Measurements from ENCODE around the gene SPATA25.

SPATA25 gene

GRCh38 chr20:45873409-45874103 is 13.9 kb downstream of the SPATA25 start:
- TF ChIP-seq, protein P1, sequence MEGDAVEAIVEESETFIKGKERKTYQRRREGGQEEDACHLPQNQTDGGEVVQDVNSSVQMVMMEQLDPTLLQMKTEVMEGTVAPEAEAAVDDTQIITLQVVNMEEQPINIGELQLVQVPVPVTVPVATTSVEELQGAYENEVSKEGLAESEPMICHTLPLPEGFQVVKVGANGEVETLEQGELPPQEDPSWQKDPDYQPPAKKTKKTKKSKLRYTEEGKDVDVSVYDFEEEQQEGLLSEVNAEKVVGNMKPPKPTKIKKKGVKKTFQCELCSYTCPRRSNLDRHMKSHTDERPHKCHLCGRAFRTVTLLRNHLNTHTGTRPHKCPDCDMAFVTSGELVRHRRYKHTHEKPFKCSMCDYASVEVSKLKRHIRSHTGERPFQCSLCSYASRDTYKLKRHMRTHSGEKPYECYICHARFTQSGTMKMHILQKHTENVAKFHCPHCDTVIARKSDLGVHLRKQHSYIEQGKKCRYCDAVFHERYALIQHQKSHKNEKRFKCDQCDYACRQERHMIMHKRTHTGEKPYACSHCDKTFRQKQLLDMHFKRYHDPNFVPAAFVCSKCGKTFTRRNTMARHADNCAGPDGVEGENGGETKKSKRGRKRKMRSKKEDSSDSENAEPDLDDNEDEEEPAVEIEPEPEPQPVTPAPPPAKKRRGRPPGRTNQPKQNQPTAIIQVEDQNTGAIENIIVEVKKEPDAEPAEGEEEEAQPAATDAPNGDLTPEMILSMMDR (IDR thresholded peaks at IDR 0.05), result no peak

DNA sequence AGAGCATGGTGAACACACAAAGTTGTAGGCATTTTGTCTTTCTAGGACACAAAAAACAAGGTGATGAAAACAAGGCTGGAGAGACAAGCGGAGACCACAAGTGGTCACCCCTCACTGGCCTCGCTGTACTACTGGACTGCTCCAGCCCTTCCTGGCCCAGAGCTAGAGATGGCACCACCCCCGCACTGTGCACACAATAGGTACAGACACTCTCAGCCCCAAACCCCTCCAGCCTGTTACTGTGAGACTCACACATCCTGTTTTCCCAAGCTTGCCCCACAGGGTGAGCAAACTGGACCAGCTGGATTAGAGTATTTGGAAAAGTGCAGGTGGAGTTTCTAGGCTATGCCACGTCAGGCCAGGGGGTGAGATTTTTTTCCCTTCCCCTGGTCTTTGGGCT is 14.8 kb downstream of the SPATA25 start:
- Histone ChIP-seq H3K4me1 (no peaks in the 10 kb centered on the region), H3K9me3 (no peaks in the 10 kb centered on the region), H3K27ac (no peak overlapping the region), H3K27me3 (no peaks in the 10 kb centered on the region), H3K36me3 (peaks cover 9 to 17% (median 10%) of the 10 kb centered on the region in 3 donors), H3K4me3 (no peak overlapping the region)
- DNase-seq, result no peak
- intact Hi-C loops (cut with DNase I; ENCODE audit: low total_unique reads), result no loop called here
- TF ChIP-seq, protein P1 (IDR thresholded peaks at IDR 0.05), result no peak

More at GRCh38 chr20:45873409-45874103, 13.9 kb downstream of the SPATA25 start:
- Histone ChIP-seq H3K27ac (no peak overlapping the region), H3K4me3 (no peak overlapping the region), H3K9me3 (no peaks in the 10 kb centered on the region), H3K36me3 (peaks cover 13 to 27% (median 18%) of the 10 kb centered on the region in 3 donors), H3K27me3 (no peaks in the 10 kb centered on the region), H3K4me1 (no peaks in the 10 kb centered on the region)
- intact Hi-C loops (cut with DNase I; ENCODE audit: low total_unique reads), result no loop called here
- no peak for DNase-seq

DNA sequence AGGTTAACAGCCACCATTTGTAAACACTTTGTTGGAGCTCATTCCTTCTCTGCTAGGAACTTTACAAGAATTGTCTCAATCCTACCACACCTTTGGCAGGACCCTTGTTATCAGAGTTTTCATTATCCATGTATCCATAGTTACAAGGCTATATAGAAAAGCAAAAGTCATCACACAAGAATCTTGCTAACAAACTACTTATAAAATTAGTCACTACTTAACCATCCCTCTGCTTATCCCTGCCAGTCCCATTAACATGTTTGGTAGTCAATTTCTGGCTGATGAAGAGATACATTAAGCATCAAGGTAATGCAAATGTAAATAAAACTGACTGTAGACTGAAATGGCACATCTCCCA is 19.6 kb downstream of the SPATA25 start:
- intact Hi-C loops (cut with DNase I; ENCODE audit: low total_unique reads), result no loop called here
- Histone ChIP-seq H3K36me3 (peaks cover 0 to 3% (median 0%) of the 10 kb centered on the region in 3 donors), H3K4me3 (no peak overlapping the region), H3K9me3 (no peaks in the 10 kb centered on the region), H3K4me1 (no peaks in the 10 kb centered on the region), H3K27ac (no peak overlapping the region), H3K27me3 (no peaks in the 10 kb centered on the region)
- DNase-seq, result no peak
- TF ChIP-seq, protein P1 (IDR thresholded peaks at IDR 0.05), result no peak

DNA sequence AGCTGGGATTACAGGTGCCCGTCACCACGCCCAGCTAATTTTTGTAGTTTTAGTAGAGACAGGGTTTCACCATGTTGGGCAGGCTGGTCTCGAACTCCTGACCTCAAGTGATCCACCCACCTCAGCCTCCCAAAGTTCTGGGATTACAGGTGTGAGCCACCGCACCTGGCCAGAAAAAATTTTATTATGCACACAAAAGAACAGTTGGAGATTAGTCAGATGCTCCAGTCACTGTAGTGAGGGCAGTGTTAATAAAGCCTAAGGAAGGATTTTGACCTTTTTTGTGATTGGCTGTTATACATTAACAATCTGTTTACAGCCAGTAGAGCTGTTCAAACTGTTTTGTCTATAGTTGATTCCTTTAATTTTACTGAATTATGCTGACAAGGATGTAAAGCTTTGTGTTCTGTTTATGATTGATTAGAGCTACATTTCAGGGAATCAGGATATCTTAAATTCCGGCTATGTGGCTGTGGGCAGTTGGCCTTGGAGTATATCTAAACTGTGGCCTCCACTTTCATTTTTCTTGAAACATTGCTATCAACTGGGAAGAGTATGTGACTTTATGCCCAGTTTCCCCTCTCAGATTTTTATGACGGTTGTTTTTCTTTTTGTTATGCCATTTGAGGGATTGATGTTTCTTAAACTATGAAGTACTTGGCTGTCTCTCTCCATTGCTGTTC is 20.1 kb downstream of the SPATA25 start:
- intact Hi-C loops (cut with DNase I; ENCODE audit: low total_unique reads), result no loop called here

DNA sequence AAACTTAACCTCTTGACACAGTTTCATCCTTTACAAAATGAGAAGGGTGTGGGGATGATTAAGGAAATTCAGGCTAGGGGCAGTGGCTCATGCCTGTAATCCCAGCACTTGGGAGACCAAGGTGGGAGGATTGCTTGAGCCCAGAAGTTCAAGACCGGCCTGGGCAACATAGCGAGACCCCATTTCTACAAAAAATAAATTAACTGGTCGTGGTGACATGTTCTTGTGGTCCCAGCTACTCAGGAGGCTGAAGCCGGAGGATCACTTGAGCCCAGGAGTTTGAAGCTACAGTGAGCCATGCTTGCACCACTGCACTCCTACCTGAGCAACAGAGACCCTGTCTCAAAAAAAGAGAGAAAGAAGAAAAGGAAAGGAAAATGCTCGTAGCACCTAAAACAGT is 21.0 kb downstream of the SPATA25 start:
- intact Hi-C loops (cut with DNase I; ENCODE audit: low total_unique reads), result no loop called here
- Histone ChIP-seq H3K27me3 (no peaks in the 10 kb centered on the region), H3K36me3 (no peaks in the 10 kb centered on the region), H3K27ac (no peak overlapping the region), H3K4me3 (no peak overlapping the region), H3K4me1 (no peaks in the 10 kb centered on the region), H3K9me3 (no peaks in the 10 kb centered on the region)
- no peak for DNase-seq
- TF ChIP-seq, protein P1 (IDR thresholded peaks at IDR 0.05), result no peak

More for the DNA sequence above, 20.1 kb downstream of the SPATA25 start:
- TF ChIP-seq, protein P1 (IDR thresholded peaks at IDR 0.05), result no peak
- Histone ChIP-seq H3K36me3 (no peaks in the 10 kb centered on the region), H3K27me3 (no peaks in the 10 kb centered on the region), H3K9me3 (no peaks in the 10 kb centered on the region), H3K4me1 (no peaks in the 10 kb centered on the region), H3K4me3 (no peak overlapping the region), H3K27ac (no peak overlapping the region)
- DNase-seq, result no peak

Measured in tibial artery (tissue), 4 donors.